ENCODE results near the gene KLK4. TPM values are rescaled to one million over a fixed set of nuclear protein-coding genes. Genes with fewer than 3 reads are reported as not detected.

The KLK4 gene, protein sequence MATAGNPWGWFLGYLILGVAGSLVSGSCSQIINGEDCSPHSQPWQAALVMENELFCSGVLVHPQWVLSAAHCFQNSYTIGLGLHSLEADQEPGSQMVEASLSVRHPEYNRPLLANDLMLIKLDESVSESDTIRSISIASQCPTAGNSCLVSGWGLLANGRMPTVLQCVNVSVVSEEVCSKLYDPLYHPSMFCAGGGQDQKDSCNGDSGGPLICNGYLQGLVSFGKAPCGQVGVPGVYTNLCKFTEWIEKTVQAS
- not detected for total RNA-seq

DNA sequence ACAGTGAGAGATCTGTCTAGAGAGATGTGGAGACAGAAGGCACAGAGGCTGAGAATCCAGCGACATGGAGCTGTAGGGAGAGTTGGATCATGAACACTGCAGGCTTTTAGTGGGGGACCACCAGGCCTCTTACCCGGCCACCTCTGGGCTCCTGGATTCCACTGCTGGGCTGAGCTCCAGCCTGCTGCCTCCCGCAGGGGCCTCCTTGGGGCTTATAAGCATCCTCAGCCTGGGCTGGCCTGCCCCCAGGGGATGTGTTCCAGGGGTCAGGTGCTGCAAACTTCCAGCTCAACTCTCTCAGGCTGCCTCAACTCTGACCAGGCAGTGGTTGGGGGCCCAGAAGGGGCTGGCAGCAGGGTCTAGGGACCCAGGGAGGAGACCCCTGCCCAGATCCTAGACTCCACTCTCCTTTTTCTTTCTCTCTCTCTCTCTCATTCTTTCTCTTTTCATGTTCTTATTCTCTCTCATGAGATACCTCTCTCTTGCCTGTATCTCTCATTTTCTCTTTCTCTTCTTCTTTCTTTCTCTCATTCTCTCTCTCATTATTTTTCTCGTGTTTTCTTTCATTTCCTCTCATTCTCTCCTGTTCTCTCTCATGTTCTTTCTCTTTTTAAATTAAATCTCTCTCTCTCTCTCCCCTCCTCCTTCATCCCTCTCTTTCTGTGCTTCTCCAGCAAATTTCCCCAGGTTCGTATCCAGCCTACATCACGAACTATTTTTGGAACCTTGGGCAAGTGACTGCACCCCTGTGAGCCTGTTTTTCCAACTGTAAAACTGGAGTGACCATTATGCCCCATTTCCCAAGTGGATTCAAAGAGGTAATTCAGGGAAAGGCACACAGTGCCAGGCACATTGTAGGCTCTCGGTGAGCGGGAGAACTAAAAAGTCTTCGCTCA lies at the start of gene KLK4:
KLK4 (minus strand) TSS at position 190 of the 896 bp plus-strand sequence. CDS start 657 bp downstream, outside the sequence.
- Mint-ChIP-seq H3K27me3 (peaks cover 49% of the 10 kb centered on the region), H3K9me3 (no peaks in the 10 kb centered on the region), H3K4me1 (peaks cover 10% of the 10 kb centered on the region), H3K27ac (no peak within 1 kb of the TSS), H3K4me3 (no peak within 1 kb of the TSS), H3K36me3 (no peaks in the 10 kb centered on the region)
- no peak for DNase-seq

DNA sequence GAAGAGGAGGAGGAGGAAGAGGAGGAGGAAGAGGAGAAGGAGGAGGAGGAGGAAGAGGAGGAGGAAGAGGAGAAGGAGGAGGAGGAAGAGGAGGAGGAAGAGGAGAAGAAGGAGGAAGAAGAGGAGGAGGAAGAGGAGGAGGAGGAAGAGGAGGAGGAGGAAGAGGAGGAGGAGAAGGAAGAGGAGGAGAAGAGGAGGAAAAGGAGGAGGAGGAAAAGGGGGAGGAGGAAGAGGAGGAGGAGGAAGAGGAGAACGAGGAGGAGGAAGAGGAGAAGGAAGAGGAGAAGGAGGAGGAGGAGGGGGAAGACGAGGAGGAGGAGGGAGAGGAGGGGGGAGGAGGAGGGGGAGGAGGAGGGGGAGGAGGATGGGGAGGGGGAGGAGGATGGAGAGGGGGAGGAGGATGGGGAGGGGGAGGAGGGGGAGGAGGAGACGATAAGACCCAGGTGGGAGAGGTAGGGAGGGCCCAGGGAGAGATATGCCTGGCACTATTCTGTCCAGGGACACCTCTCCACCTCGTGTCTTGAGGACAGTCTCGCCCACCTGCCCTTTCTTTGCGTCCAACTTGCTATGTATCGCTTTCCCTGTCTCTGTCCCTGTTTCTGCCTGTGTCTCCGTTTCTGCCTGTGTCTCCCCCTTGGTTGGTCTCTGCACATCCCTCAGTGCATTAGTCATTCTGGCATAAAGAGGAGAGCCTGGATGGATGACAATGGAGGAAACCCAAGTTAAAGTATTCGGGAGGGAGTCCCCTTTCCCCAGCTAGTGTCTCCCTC lies 48.7 kb upstream of the KLK4 start:
- H3K4me1 Mint-ChIP-seq: no peaks in the 10 kb centered on the region
- DNase-seq: no peak
- peaks cover 41% of the 10 kb centered on the region for H3K27me3 Mint-ChIP-seq
- H3K4me3 Mint-ChIP-seq: no peak overlapping the region
- no peak overlapping the region for H3K27ac Mint-ChIP-seq
- H3K9me3 Mint-ChIP-seq: peaks cover 12% of the 10 kb centered on the region
- no peaks in the 10 kb centered on the region for H3K36me3 Mint-ChIP-seq

DNA sequence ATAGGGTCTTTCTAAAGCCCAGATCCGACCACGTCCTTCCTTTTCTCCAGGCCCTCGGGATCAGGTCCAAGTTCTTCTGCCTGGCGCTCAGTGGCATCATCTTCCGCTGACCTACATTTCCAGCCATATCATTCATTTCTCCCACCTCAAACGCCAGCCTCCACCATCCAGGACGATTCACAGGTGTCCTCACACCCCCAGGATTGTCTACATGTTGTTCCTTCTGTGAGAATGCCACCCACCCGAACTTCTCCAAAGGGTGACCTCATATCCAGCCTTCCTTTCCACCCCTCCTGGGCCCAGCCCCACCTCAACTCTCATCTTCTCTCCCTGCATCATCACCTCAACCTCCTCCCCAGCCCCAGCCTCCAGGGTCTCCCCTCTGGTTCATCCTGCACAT lies 46.4 kb upstream of the KLK4 start:
- no peak overlapping the region for H3K27ac Mint-ChIP-seq
- DNase-seq: no peak

DNA sequence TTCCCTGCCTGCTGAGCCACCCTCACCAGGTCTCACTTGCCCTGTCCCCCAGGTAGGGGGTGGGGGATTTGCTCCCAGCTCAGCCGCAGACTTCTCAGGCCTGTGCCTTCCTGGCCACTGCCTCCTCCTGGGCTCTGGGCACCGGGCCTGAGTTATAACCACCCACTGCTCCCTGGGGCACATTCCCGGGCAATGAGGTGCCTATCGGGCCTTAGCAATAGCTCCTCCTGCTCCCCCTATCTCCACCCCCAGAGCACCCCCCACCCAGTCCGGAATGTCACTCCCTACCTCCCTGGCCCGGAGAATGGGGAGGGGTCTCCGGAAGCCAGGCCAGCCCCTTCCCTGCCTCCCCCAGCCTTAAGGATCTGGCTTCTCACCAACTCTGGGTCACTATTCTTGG lies 41.7 kb upstream of the KLK4 start, which contains the start of gene KLK5:
KLK5 (minus strand) TSS at position 129 of the 400 bp plus-strand sequence. CDS start 381 bp downstream, outside the sequence.
- no peak for DNase-seq
- H3K9me3 Mint-ChIP-seq: no peaks in the 10 kb centered on the region

More for the DNA sequence above, 46.4 kb upstream of the KLK4 start:
- H3K4me3 Mint-ChIP-seq: no peak overlapping the region
- H3K4me1 Mint-ChIP-seq: no peaks in the 10 kb centered on the region
- H3K9me3 Mint-ChIP-seq: peaks cover 8% of the 10 kb centered on the region
- peaks cover 41% of the 10 kb centered on the region for H3K27me3 Mint-ChIP-seq
- no peaks in the 10 kb centered on the region for H3K36me3 Mint-ChIP-seq

DNA sequence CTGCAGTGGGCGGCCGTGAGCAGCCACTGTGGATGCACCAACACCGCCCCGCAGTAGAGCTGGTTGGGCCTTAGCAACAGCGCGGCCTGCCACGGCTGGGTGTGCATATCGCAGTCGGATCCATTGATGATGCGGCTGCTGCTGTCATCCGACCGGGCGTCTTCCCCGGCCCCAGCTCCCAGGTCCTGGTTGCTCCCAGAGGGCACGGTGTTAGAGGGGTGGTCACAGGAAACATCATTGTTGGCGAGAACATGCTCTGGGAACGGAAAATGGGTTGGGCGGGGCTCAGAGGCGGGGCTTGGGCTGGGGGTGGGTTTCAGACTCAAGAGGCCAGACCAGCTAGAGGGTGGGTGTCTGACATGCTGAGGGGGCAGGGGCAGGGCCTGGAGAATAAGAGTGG lies 38.7 kb upstream of the KLK4 start:
- no peak overlapping the region for H3K4me3 Mint-ChIP-seq
- peaks cover 33% of the 10 kb centered on the region for H3K27me3 Mint-ChIP-seq
- no peaks in the 10 kb centered on the region for H3K36me3 Mint-ChIP-seq
- no peaks in the 10 kb centered on the region for H3K4me1 Mint-ChIP-seq
- H3K9me3 Mint-ChIP-seq: no peaks in the 10 kb centered on the region
- DNase-seq: no peak
- no peak overlapping the region for H3K27ac Mint-ChIP-seq

More for the DNA sequence above, 41.7 kb upstream of the KLK4 start, which contains the start of gene KLK5:
- H3K4me3 Mint-ChIP-seq: no peak within 1 kb of the TSS
- H3K27ac Mint-ChIP-seq: no peak within 1 kb of the TSS
- no peaks in the 10 kb centered on the region for H3K4me1 Mint-ChIP-seq
- H3K36me3 Mint-ChIP-seq: no peaks in the 10 kb centered on the region
- H3K27me3 Mint-ChIP-seq: peaks cover 33% of the 10 kb centered on the region

DNA sequence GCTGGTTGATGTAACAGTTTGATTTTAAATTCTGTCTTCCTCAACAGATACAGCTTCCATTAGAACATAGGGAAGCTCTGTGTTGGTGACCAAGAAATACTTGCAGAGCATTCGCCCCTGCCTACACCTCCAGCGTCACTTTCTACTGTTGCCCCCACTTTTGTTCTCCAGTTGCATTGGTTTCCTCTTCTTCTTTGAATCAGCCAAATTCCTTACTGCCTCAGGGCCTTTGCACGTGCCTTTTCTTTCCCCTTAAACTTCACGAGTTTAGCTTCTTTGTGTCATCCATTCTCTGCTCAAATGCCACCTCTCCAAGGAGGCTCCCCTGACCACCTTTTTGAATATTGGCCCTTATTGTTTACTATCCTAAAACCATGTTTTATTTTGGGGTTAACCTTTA lies 35.9 kb upstream of the KLK4 start:
- peaks cover 29% of the 10 kb centered on the region for H3K27me3 Mint-ChIP-seq
- no peak overlapping the region for H3K4me3 Mint-ChIP-seq
- no peaks in the 10 kb centered on the region for H3K4me1 Mint-ChIP-seq
- no peaks in the 10 kb centered on the region for H3K36me3 Mint-ChIP-seq
- H3K27ac Mint-ChIP-seq: no peak overlapping the region
- no peaks in the 10 kb centered on the region for H3K9me3 Mint-ChIP-seq
- DNase-seq: no peak

DNA sequence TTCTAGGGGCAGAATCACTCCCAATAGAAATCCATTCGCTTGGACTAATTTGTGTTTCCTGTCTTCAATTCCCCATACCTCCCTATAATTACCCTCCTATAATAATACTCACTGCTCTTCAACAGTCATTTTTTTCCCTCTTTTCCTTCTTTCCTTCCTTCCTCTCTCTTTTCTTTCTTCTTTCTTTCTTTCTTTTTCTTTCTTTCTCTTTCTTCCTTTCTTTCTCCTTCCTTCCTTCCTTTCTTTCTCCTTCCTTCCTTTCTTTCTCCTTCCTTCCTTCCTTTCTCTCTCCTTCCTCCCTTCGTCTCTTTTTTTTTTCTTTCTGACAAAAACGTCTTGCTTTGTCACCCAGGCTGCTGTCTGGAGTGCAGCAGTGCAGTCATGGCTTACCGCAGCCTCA lies 33.6 kb upstream of the KLK4 start:
- Mint-ChIP-seq H3K4me1 (no peaks in the 10 kb centered on the region), H3K27me3 (peaks cover 34% of the 10 kb centered on the region)

DNA sequence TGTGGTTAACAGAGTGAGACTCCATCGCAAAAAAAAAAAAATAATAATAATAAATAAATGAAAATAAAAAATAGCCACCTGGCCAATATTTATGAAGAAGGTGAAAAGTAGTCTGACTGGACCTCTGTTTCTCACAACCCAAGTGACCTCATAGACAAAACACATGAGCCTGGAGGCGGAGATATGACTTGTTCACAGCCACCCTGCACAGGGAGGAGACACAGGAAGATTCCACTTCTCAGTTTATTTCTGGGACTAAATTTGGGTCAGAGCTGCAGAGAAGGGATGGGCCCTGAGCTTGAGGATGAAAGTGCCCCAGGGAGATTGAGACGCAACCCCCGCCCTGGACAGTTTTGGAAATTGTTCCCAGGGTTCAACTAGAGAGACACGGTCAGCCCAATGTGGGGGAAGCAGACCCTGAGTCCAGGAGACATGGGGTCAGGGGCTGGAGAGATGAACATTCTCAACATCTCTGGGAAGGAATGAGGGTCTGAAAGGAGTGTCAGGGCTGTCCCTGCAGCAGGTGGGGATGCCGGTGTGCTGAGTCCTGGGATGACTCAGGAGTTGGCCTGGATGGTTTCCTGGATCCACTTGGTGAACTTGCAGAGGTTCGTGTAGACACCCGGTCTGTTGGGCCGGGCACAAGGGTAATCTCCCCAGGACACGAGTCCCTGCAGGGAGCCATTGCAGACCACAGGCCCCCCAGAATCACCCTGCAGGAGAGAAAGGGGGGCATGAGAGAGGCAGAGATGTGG lies 32.1 kb upstream of the KLK4 start:
- Mint-ChIP-seq H3K4me1 (no peaks in the 10 kb centered on the region), H3K36me3 (no peaks in the 10 kb centered on the region), H3K4me3 (no peak overlapping the region), H3K9me3 (peaks cover 2% of the 10 kb centered on the region), H3K27me3 (peaks cover 37% of the 10 kb centered on the region), H3K27ac (no peak overlapping the region)
- DNase-seq: no peak

More for the DNA sequence above, 33.6 kb upstream of the KLK4 start:
- H3K36me3 Mint-ChIP-seq: no peaks in the 10 kb centered on the region
- H3K4me3 Mint-ChIP-seq: no peak overlapping the region
- DNase-seq: no peak
- no peak overlapping the region for H3K27ac Mint-ChIP-seq
- peaks cover 2% of the 10 kb centered on the region for H3K9me3 Mint-ChIP-seq

DNA sequence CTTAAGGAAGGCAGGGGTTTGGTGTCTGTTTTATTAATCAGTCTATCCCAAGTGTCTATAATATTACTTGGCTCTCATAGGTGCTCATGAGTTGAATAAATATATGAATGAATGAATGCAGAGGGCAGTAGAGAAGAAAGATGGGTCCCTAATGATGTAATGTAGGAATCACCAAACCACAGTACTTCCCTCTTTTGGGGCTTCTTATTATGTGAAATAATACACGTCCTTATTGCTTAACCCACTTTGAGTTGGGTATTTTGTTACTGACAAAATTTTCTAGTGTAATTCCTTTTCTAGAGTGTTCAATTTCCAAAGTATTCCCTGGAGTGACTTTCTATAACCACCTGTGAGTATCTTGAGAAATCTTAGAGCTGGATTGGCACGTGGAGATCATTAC lies 28.4 kb upstream of the KLK4 start:
- Mint-ChIP-seq H3K4me3 (no peak overlapping the region), H3K27ac (no peak overlapping the region), H3K36me3 (no peaks in the 10 kb centered on the region), H3K27me3 (peaks cover 32% of the 10 kb centered on the region), H3K4me1 (no peaks in the 10 kb centered on the region), H3K9me3 (peaks cover 2% of the 10 kb centered on the region)
- no peak for DNase-seq

DNA sequence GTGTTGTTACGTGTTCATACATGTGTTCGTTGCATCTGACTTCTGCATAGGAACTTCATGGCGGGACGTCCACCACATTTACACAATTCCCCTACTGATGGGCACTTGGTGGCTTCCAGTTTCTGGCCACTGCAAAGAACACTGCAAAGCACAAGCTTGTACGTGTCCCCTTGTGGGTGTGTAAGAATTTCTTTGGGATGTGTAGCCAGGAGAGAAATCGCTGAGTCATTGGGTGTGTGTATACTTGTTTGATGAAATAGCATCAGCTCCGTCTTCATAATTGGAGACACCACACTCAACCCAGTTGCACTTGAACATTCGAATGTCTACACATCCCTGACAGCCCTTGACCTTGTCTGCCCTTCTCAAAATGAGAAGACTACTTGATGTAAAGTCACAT lies 22.4 kb upstream of the KLK4 start:
- Mint-ChIP-seq H3K4me1 (peaks cover 4% of the 10 kb centered on the region), H3K27me3 (peaks cover 48% of the 10 kb centered on the region)
- DNase-seq: no peak

DNA sequence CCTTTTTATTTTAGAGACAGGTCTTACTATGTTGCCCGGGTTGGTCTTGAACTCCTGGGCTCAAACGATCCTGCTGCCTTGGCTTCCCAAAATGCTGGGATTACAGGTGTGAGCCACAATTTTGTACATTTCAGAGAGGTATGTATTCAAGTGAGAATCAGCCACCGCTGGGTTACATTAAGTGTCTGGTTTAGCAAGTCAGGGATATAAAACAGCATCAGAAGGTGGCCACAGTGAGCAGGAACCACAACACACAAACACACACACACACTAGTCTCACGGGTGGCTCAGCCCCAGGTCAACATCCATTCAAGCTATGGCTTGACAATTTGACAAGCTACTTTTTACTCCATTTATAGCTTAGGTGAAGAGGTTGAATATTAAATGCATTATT lies 21.5 kb upstream of the KLK4 start:
- no peaks in the 10 kb centered on the region for H3K9me3 Mint-ChIP-seq
- H3K4me3 Mint-ChIP-seq: no peak overlapping the region
- H3K27me3 Mint-ChIP-seq: peaks cover 51% of the 10 kb centered on the region
- no peaks in the 10 kb centered on the region for H3K36me3 Mint-ChIP-seq
- H3K27ac Mint-ChIP-seq: no peak overlapping the region
- DNase-seq: no peak
- peaks cover 4% of the 10 kb centered on the region for H3K4me1 Mint-ChIP-seq

More for the DNA sequence above, 22.4 kb upstream of the KLK4 start:
- H3K9me3 Mint-ChIP-seq: no peaks in the 10 kb centered on the region
- H3K36me3 Mint-ChIP-seq: no peaks in the 10 kb centered on the region
- no peak overlapping the region for H3K4me3 Mint-ChIP-seq
- no peak overlapping the region for H3K27ac Mint-ChIP-seq

DNA sequence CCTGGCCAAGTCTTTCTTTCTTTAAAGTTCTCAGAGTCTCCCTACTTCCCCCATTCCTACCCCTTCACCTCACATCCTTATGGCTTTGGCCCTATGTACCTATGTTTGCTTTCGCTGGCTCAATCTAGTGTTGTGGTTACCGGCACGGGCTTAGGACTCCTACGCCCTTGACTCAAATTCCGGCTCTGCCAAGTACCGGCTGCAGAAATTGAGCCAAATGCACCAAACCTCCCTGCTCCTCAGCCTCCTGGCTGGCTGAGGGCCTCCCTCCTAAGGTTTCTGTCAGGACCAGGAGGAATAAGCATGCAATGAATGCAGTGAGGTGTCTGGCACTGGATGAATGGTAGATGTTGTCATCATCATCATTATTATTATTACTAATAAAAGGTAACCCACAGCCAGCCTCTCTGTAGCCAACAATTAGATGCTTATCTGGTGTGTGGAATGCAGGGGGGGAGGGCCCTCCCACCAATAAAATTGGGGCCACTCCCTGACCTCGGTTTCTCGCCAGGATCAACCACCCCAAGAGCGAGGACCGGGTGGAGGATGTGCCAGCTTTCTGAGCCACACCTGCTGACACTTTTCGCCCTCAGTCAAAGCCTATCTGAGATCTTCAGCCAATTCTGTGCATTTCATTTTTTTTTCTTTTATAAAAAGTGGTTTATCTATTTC lies 21.0 kb upstream of the KLK4 start:
- DNase-seq: no peak
- H3K4me1 Mint-ChIP-seq: peaks cover 4% of the 10 kb centered on the region
- no peaks in the 10 kb centered on the region for H3K9me3 Mint-ChIP-seq

DNA sequence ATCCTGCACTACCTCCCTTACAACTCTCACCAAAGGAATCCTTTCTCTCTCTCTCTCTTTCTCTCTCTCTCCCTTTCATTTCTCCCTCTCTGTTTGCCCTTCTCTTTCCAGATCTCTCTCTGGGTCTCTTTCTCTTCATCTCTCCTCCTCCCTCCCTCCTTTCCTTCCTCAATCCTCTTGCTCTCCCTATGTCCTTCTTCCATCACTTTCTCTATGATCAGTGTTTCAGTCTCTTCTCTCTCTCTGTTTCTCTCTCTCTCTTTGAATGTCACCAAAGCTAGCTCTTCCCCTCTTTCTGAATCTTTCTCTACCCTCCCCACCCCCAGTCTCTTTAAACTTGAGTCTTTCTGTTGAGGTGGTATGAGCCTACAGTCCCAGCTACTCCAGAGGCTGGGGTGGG lies 19.8 kb upstream of the KLK4 start:
- DNase-seq: no peak
- Mint-ChIP-seq H3K9me3 (no peaks in the 10 kb centered on the region), H3K4me1 (peaks cover 4% of the 10 kb centered on the region), H3K4me3 (no peak overlapping the region), H3K36me3 (no peaks in the 10 kb centered on the region), H3K27me3 (peaks cover 47% of the 10 kb centered on the region), H3K27ac (no peak overlapping the region)

More for the DNA sequence above, 21.0 kb upstream of the KLK4 start:
- Mint-ChIP-seq H3K36me3 (no peaks in the 10 kb centered on the region), H3K27me3 (peaks cover 51% of the 10 kb centered on the region), H3K4me3 (no peak overlapping the region), H3K27ac (no peak overlapping the region)

DNA sequence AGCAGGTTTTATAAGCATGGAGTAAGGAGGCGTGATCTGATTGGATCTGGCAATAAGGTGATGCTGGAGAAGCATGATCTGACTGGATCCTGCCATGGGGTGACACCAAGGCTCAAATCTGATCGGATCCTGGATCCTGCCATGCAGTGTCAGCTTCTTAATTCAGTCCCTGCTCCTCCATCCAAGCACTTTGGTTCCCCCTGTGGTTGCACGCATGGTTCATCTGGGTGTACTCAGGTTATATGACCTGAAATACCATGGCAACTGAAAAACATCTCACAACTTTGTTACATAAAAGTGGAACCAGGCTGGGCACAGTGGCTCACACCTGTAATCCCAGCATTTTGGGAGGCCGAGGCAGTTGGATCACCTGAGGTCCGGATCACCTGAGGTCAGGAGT lies 17.6 kb upstream of the KLK4 start:
- Mint-ChIP-seq H3K4me1 (peaks cover 4% of the 10 kb centered on the region), H3K27me3 (peaks cover 51% of the 10 kb centered on the region), H3K36me3 (no peaks in the 10 kb centered on the region), H3K27ac (no peak overlapping the region), H3K4me3 (no peak overlapping the region), H3K9me3 (no peaks in the 10 kb centered on the region)
- no peak for DNase-seq

Measured in activated naive CD8-positive, alpha-beta T cell treated with anti-CD3 and anti-CD28 coated beads for 36 hours (primary cell).